GM21360 (cell line): ENCODE results near the gene PLK5.

Source experiments
- ATAC-seq: cut with Tn5 transposase; IDR thresholded peaks from one replicate; pipeline ENCODE4 v1.9.1; 2021; ENCODE audit warnings: mild to moderate bottlenecking, moderate library complexity; ENCODE audit not compliant: unreplicated experiment

The PLK5 gene

GRCh38 chr19:1576242-1577089 is 52.6 kb downstream of the PLK5 start:
- ATAC-seq, result no peak

GRCh38 chr19:1577090-1577928 is 53.4 kb downstream of the PLK5 start:
- ATAC-seq, result no peak

DNA sequence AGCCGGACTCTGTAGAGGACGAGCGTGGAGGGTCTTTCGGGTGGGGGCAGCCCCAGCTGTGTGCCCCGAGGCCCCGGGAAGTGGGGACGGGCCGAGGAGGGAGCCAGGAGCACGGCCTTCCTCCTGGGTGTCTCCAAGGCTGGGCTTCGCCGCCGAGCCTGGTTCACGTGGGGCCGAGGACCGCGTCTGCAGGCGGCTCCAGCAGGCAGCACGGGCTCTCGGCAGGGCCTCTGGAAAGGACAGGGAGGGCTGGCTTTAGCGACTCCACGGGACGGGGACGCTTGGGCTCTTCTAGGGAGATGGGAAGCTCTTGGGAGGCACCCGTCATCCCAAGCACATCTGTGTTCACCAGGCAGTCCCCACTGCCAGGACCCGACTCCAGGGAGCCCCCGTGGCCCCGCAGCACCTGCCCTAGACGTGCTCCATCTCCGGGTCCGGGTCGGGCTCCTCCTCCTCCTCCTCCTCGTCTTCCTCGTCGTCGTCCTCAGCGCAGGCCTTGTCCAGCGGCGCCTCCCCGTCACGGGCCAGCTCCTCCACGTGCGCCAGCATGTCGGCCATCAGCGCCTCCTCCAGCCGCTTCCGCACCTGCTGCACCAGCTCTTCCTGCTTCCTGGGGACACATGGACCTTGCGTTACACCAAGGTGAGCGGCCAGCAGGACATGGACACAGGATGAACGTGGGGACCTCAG is 54.2 kb downstream of the PLK5 start:
- no peak for ATAC-seq

DNA sequence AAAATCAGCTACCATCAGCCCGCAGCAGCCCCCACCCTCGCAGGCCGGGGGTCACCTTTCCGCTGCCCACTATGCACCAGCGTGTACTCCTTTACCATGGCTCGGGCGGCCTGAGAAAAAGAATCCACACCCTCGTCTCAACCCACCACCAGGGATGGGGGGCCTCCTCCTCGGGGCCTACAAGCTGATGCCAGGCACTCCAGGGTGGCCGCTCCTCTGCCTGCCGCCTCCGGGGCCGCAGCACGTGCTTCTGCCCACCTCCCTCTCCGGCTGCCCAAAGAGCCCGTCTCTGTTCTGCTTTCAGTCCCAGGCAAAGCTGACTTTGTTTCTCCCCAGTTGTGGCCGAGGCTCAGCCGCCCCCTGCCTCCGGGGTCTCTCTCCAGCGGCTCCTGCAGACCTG is 55.3 kb downstream of the PLK5 start:
- ATAC-seq, result no peak

DNA sequence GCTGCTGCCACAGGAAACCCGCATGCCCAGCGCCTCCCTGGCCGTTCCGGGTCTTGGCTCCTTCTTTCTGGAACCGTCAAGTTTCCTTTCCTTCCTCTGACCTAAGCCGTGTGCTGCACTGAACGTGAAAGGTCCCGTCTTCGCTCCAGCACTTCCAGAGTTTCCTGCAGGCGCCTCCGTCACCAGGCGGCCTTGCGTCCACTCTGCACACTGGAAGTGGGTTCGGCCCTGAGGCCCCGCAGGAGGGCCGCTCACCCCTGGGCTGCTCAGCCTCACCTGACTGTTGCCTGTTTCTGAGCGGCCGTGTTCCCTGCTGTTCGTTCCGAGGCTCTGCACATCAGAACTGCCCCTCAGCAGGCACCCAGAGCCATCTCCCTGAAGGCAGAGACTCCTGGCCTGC is 56.5 kb downstream of the PLK5 start:
- no peak for ATAC-seq

DNA sequence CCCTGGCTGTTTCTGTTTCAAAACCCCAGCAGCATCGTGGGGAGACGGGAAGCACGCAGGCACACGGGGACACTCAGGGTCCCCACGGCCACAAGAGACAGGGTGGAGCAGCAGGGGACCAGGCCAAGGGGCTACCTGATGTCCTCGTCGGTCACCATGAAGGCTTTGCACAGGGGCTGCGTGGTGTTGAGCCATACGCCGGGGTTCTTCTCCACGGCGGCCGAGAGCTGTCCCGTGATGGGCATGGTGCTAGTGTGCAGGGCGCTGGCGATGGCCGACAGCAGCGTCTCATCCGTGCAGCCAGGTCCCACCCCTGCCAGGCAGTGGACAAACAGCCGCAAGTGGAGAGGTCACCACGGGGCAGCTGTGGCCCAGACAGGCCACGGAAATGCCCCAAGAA is 57.1 kb downstream of the PLK5 start:
- no peak for ATAC-seq

DNA sequence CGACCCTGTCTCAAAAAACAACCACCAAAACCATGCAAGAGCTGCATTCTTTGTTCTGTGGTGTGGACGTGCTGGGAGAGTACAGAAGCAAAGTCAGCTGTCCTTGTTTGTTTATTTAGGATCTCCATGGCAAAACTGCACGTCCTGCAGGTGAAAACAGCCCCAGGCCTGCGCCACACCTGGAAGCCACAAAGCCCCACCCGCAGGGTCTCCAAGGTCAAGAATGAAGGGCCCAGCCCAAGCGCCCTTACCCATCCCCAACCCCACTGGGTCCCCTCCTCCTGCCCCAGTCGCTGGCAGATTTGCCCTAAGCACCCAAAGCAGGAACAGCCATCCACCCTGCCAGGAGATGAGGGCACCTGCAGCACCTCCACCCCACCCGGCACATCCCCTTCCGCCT is 58.3 kb downstream of the PLK5 start:
- ATAC-seq, result no peak

- no peak for ATAC-seq
Observed at GRCh38 chr19:1584500-1585242, 60.8 kb downstream of the PLK5 start.

DNA sequence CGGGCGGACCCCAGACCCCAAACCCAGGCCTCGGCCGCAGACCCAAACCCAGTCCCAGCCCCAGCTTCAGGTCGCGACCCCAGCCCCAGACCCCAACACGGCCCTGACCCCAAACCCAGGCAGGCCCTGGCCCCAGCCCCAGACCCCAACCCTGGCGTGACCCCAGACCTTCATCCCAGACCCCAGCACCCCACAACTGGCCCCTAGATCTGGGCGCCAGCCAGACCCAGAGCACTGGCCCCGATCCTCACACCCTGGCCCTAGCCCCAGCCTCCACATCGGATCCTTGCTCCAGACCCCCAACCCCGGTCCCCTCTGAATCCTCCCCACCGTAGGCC is 61.3 kb downstream of the PLK5 start:
- ATAC-seq, result no peak
